GM18507 (cell line): Measurements from ENCODE around the gene MALL.
A peak's percentile ranks its signal among the peaks of the same experiment; 100 is the strongest.
"Not testable (repeated sequence)": the region's sequence is repeated elsewhere in the genome, so short reads cannot be mapped to it uniquely, and the experiment has no call there.

Experiments
- DNase-seq: peaks from one replicate; pipeline ENCODE4 v3.0.0; 2011; ENCODE audit warnings: low read depth; ENCODE audit not compliant: insufficient read length; ENCODE audit errors: extremely low spot score
- FAIRE-seq: peaks from 2 replicates; lab custom pipeline; 2011; peaks lifted over from hg19 to GRCh38; lab: Jason Lieb, UNC

Gene MALL

GRCh38 chr2:110115291-110116032, at the start of gene MALL:
TSS of gene MALL (minus strand) at chr2:110115822. CDS start at chr2:110115792, 30 bp downstream.
- FAIRE-seq = no peak

GRCh38 chr2:110157153-110157793, 41.7 kb upstream of the MALL start:
- peak; percentile 75 for FAIRE-seq

More at GRCh38 chr2:110115291-110116032, at the start of gene MALL:
- DNase-seq = no peak

GRCh38 chr2:110154828-110155227, 39.2 kb upstream of the MALL start:
- not testable (repeated sequence) for DNase-seq, FAIRE-seq

More at GRCh38 chr2:110157153-110157793, 41.7 kb upstream of the MALL start:
- peak; percentile 18 for DNase-seq

GRCh38 chr2:110154188-110154587, 38.6 kb upstream of the MALL start:
- FAIRE-seq, DNase-seq: not testable (repeated sequence)

- DNase-seq (no peak), FAIRE-seq (no peak)
These were observed 37.8 kb upstream of the MALL start for GRCh38 chr2:110153416-110153815.

- no peak for FAIRE-seq
- DNase-seq = no peak
These were observed 37.3 kb upstream of the MALL start for GRCh38 chr2:110152943-110153342.

GRCh38 chr2:110149330-110150220, 34.0 kb upstream of the MALL start:
- DNase-seq (no peak), FAIRE-seq (no peak)

GRCh38 chr2:110146945-110147332, 31.3 kb upstream of the MALL start:
- no peak for FAIRE-seq
- DNase-seq = no peak

GRCh38 chr2:110146183-110146944, 30.7 kb upstream of the MALL start:
- DNase-seq (no peak), FAIRE-seq (no peak)

- no peak for FAIRE-seq
These were observed 28.4 kb upstream of the MALL start for GRCh38 chr2:110143982-110144381.

GRCh38 chr2:110140401-110140800, 24.8 kb upstream of the MALL start:
- FAIRE-seq (no peak), DNase-seq (no peak)

More at GRCh38 chr2:110143982-110144381, 28.4 kb upstream of the MALL start:
- no peak for DNase-seq

GRCh38 chr2:110134025-110134424, 18.4 kb upstream of the MALL start:
- DNase-seq (no peak), FAIRE-seq (no peak)

- DNase-seq (no peak), FAIRE-seq (no peak)
These were observed 15.5 kb upstream of the MALL start for GRCh38 chr2:110131166-110131565.

GRCh38 chr2:110130757-110131156, 15.1 kb upstream of the MALL start:
- no peak for FAIRE-seq
- no peak for DNase-seq

GRCh38 chr2:110126906-110127305, 11.3 kb upstream of the MALL start:
- no peak for DNase-seq
- no peak for FAIRE-seq

- DNase-seq (no peak), FAIRE-seq (no peak)
These were observed 10.6 kb upstream of the MALL start for GRCh38 chr2:110126086-110126773.

GRCh38 chr2:110124939-110125691, 9.5 kb upstream of the MALL start:
- FAIRE-seq (no peak), DNase-seq (no peak)
